ENCODE results near the gene S100A11. TPM values are rescaled to one million over a fixed set of nuclear protein-coding genes. Genes with fewer than 3 reads are reported as not detected.
A peak's percentile ranks its signal among the peaks of the same experiment; 100 is the strongest.

The S100A11 gene
- total RNA-seq, 1 donor from 2014 or later: 826 TPM

DNA sequence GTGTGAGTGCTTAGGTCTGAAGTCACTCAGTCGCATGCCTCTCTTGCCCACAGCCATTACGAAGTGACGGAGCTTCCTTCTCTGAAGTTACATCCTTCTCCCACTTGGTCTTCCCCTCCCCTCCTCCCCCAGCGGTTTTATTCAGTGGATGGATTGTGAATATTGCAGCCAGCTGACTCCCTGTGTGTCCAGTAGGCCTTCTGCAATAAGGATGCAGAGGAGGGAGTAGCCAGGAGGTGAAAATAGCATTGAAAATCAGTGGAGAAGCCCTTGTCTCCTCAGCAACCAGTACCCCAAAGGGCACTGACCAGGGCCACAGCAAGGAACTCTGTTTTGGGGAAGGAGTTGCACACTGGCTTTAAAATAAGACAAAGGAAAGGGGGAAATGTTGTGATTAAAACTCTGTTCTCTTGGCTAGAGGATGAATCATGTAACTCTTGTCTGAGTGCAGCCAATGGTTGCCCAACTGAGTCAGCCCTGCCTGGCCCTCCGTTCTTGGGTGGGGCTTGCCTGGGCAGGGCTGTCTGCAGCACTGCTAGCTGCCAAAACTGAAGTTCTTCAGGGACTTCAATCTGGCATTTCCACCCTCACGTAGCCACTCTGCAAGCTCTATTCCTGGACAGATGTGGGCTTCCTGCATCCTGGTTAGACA lies 47.5 kb downstream of the S100A11 start:
- TF ChIP-seq, protein P1, sequence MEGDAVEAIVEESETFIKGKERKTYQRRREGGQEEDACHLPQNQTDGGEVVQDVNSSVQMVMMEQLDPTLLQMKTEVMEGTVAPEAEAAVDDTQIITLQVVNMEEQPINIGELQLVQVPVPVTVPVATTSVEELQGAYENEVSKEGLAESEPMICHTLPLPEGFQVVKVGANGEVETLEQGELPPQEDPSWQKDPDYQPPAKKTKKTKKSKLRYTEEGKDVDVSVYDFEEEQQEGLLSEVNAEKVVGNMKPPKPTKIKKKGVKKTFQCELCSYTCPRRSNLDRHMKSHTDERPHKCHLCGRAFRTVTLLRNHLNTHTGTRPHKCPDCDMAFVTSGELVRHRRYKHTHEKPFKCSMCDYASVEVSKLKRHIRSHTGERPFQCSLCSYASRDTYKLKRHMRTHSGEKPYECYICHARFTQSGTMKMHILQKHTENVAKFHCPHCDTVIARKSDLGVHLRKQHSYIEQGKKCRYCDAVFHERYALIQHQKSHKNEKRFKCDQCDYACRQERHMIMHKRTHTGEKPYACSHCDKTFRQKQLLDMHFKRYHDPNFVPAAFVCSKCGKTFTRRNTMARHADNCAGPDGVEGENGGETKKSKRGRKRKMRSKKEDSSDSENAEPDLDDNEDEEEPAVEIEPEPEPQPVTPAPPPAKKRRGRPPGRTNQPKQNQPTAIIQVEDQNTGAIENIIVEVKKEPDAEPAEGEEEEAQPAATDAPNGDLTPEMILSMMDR (IDR thresholded peaks at IDR 0.05; ENCODE audit: insufficient read depth, low read length, poor library complexity, severe bottlenecking): no peak
- no peaks in the 10 kb centered on the region for H3K27me3 ChIP-seq (ENCODE audit: control insufficient read depth, insufficient read depth, low read length)
- H3K4me3 ChIP-seq (ENCODE audit: low read depth, low read length): no peak overlapping the region
- peaks cover 4% of the 10 kb centered on the region for H3K36me3 ChIP-seq (ENCODE audit: control insufficient read depth, insufficient read depth, low read length)
- no peak for DNase-seq (ENCODE audit: low read depth)

- peak; percentile 89 for DNase-seq (ENCODE audit: low read depth)
- Histone ChIP-seq H3K27me3 (ENCODE audit: control insufficient read depth, insufficient read depth, low read length) (no peaks in the 10 kb centered on the region), H3K4me3 (ENCODE audit: low read depth, low read length) (no peak overlapping the region), H3K36me3 (ENCODE audit: control insufficient read depth, insufficient read depth, low read length) (peaks cover 5% of the 10 kb centered on the region)
- TF ChIP-seq, protein P1 (IDR thresholded peaks at IDR 0.05; ENCODE audit: insufficient read depth, low read length, poor library complexity, severe bottlenecking): no peak
These were observed 48.3 kb downstream of the S100A11 start for GRCh38 chr1:151988405-151988923.

GRCh38 chr1:151986501-151987190 lies 50.2 kb downstream of the S100A11 start:
- no peak for DNase-seq (ENCODE audit: low read depth)
- no peaks in the 10 kb centered on the region for H3K27me3 ChIP-seq (ENCODE audit: control insufficient read depth, insufficient read depth, low read length)
- H3K4me3 ChIP-seq (ENCODE audit: low read depth, low read length): no peak overlapping the region
- TF ChIP-seq, protein P1 (IDR thresholded peaks at IDR 0.05; ENCODE audit: insufficient read depth, low read length, poor library complexity, severe bottlenecking): no peak
- peaks cover 5% of the 10 kb centered on the region for H3K36me3 ChIP-seq (ENCODE audit: control insufficient read depth, insufficient read depth, low read length)

DNA sequence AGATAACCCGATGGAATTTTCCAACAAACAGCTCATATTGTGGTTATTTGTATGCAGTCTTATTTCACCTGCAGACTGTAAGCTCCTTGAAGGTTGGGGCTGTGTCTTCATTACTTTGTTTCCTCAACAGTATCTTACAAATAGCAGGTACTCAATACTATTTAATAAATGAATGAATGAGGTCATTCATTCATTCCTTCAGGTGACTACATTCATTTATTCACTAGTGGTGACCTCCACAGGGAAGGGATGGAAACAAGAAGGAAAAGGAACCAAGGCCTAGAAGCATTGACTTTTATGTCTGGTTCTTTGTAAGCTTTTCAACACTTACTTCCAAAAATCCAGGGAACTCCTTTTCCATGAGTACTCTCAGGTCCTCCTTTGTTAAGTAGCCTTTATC lies 51.0 kb downstream of the S100A11 start:
- Histone ChIP-seq H3K4me3 (ENCODE audit: low read depth, low read length) (no peak overlapping the region), H3K36me3 (ENCODE audit: control insufficient read depth, insufficient read depth, low read length) (peaks cover 7% of the 10 kb centered on the region), H3K27me3 (ENCODE audit: control insufficient read depth, insufficient read depth, low read length) (no peaks in the 10 kb centered on the region)
- TF ChIP-seq, protein P1 (IDR thresholded peaks at IDR 0.05; ENCODE audit: insufficient read depth, low read length, poor library complexity, severe bottlenecking): no peak
- no peak for DNase-seq (ENCODE audit: low read depth)

GRCh38 chr1:151985270-151985669 lies 51.5 kb downstream of the S100A11 start:
- TF ChIP-seq, protein P1 (IDR thresholded peaks at IDR 0.05; ENCODE audit: insufficient read depth, low read length, poor library complexity, severe bottlenecking): no peak
- H3K36me3 ChIP-seq (ENCODE audit: control insufficient read depth, insufficient read depth, low read length): peaks cover 7% of the 10 kb centered on the region
- no peaks in the 10 kb centered on the region for H3K27me3 ChIP-seq (ENCODE audit: control insufficient read depth, insufficient read depth, low read length)
- H3K4me3 ChIP-seq (ENCODE audit: low read depth, low read length): no peak overlapping the region
- DNase-seq (ENCODE audit: low read depth): no peak
